ENCODE data around the gene SPTBN1. TPM values are rescaled to one million over a fixed set of nuclear protein-coding genes. Genes with fewer than 3 reads are reported as not detected.

SPTBN1 gene
- total RNA-seq, 2 donors from 2014 or later = 415 to 524 TPM

DNA sequence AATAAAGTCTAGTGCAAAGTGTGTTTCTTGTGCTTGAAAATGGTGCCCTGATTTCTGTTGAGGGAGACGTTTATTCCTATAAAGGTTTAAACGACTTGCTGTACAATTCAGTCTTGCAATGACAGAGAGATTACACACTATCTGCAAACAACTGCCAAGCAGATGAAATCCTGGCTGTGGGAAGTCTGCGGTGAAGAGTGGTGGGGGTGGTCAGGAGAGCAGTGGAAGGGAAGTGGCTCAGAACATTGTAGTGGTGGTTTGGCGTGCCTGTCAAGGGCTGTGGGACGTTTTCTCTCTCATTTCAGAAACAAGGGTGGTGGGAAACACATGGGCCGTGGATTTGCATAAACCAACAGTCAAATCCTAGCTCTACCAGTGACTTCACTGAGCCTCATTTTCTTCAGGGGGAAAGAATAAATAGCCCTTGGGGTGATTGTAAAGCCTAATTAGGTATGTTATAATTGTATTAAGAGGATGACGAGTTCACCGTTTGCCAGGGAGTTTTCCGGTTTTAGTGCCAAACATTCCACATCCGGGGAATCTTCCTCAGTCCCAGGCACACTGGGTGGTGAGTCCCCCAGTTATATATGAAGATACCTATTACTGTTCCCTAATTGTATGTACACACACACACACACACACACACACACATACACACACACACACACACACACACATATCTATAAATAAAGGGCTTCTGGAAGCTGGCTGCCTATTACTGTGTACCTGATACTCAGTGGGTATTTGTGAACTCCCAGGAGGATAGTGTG is 115.0 kb downstream of the SPTBN1 start:
- Histone ChIP-seq H3K27me3 (replicated peaks; ENCODE audit: insufficient read depth) (no peaks in the 10 kb centered on the region), H3K4me3 (no peak overlapping the region), H3K4me1 (ENCODE audit: control insufficient read depth in 1 of 2, low read depth in 2 of 2) (peaks cover 39 to 78% of the 10 kb centered on the region in 2 donors), H3K36me3 (no peaks in the 10 kb centered on the region), H3K9me3 (no peaks in the 10 kb centered on the region), H3K27ac (peak overlapping the region in 1 of 2 donors; percentile 74)
- no peak for ATAC-seq (ENCODE audit: insufficient number of reproducible peaks, low FRiP score, low read depth)
- no peak for DNase-seq (ENCODE audit: low spot score)
- TF ChIP-seq, protein P1, sequence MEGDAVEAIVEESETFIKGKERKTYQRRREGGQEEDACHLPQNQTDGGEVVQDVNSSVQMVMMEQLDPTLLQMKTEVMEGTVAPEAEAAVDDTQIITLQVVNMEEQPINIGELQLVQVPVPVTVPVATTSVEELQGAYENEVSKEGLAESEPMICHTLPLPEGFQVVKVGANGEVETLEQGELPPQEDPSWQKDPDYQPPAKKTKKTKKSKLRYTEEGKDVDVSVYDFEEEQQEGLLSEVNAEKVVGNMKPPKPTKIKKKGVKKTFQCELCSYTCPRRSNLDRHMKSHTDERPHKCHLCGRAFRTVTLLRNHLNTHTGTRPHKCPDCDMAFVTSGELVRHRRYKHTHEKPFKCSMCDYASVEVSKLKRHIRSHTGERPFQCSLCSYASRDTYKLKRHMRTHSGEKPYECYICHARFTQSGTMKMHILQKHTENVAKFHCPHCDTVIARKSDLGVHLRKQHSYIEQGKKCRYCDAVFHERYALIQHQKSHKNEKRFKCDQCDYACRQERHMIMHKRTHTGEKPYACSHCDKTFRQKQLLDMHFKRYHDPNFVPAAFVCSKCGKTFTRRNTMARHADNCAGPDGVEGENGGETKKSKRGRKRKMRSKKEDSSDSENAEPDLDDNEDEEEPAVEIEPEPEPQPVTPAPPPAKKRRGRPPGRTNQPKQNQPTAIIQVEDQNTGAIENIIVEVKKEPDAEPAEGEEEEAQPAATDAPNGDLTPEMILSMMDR (IDR thresholded peaks at IDR 0.05) = no peak

DNA sequence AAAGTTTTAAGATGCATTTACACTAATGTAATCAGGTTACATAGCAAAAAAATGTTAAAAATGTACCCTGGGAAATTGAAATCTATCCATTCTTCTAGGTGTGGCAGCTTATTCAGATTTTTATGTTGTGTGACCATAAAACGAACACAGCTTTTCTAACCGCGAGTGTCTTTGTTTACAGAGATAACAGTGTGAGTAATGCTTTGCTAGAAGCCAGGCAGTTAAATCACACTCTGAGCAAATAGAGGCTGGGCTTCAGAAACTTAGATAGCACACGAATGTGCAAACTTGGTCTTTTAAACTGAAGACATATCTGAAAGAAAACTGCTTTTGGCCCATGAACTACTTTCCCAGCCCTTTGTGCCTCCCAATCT is 116.1 kb downstream of the SPTBN1 start:
- peak; percentile 54 for ATAC-seq (ENCODE audit: insufficient number of reproducible peaks, low FRiP score, low read depth)

DNA sequence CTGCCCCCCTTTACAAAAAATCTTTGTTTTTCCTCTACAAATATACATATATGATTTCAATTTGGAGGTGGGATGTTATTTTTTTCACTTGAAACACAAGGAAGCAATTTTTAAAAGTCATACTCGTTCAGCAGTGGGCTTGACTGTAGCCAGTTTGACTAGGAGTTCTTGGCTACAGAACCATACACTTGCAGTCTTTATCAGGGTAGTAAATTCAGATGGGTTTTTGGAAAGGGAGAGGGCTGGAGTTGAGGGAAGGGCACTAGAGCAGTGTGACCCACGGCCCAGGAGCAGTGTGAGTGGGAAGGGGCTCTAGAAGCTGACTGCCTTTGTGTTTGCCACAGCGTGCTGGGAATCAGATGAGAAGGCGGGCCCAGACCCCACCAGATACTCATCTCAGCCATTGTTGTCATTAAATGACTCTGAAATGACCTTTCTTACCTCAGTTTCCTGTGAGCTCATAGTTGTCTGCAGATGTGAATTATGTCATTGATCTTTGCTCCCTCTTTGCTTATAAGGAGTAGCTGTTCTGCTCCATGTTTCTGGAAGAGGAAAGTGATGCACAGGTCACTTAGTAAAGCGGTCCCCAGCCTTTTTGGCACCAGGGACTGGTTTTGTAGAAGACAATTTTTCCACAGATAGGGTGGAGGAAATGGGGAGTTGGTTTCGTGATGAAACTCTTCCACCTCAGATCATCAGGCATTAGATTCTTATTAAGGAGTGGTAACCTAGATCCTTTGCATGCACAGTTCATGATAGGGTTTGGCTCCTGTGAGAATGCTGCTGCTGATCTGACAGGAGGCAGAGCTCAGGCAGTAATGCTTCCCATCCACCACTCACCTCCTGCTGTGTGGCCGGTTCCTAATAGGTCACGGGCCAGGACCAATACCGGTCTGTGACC is 116.8 kb downstream of the SPTBN1 start:
- peak overlapping the region; percentile 40 for H3K4me3 ChIP-seq
- no peaks in the 10 kb centered on the region for H3K9me3 ChIP-seq
- DNase-seq (ENCODE audit: low spot score) = no peak
- no peaks in the 10 kb centered on the region for H3K27me3 ChIP-seq (replicated peaks; ENCODE audit: insufficient read depth)
- H3K27ac ChIP-seq = peak overlapping the region; percentile 62 to 74
- ATAC-seq (ENCODE audit: insufficient number of reproducible peaks, low FRiP score, low read depth) = no peak
- TF ChIP-seq, protein P1 (IDR thresholded peaks at IDR 0.05) = no peak
- H3K36me3 ChIP-seq = no peaks in the 10 kb centered on the region
- H3K4me1 ChIP-seq (ENCODE audit: control insufficient read depth in 1 of 2, low read depth in 2 of 2) = peaks cover 40 to 93% of the 10 kb centered on the region in 2 donors

More for the DNA sequence above, 116.1 kb downstream of the SPTBN1 start:
- no peaks in the 10 kb centered on the region for H3K36me3 ChIP-seq
- peaks cover 39 to 87% of the 10 kb centered on the region in 2 donors for H3K4me1 ChIP-seq (ENCODE audit: control insufficient read depth in 1 of 2, low read depth in 2 of 2)
- peak overlapping the region; percentile 40 for H3K4me3 ChIP-seq
- H3K27ac ChIP-seq = peak overlapping the region; percentile 62 to 74
- H3K27me3 ChIP-seq (replicated peaks; ENCODE audit: insufficient read depth) = no peaks in the 10 kb centered on the region
- H3K9me3 ChIP-seq = no peaks in the 10 kb centered on the region
- TF ChIP-seq, protein P1 (IDR thresholded peaks at IDR 0.05) = no peak
- no peak for DNase-seq (ENCODE audit: low spot score)

DNA sequence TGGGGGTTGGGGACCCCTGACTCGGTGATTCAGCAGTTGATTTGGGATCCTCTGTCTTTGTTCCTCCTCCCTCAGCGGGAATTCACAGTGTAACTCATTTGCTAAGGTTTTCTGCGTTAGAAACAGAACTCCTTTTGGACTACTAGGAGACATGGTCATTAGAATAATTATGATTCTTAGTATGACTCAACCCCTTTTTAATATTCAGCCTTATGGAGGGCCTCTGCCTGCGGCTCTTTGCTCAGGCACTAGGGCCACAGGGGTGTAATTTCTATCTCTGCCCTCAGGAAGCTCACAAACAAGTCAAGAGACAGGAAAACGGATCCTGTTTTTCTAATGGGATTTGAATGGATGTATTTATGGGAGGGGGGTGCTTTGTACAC is 117.4 kb downstream of the SPTBN1 start:
- Histone ChIP-seq H3K27ac (peak overlapping the region; percentile 62 to 74), H3K36me3 (no peaks in the 10 kb centered on the region), H3K4me3 (no peak overlapping the region), H3K4me1 (ENCODE audit: control insufficient read depth in 1 of 2, low read depth in 2 of 2) (peaks cover 45 to 93% of the 10 kb centered on the region in 2 donors), H3K27me3 (replicated peaks; ENCODE audit: insufficient read depth) (no peaks in the 10 kb centered on the region), H3K9me3 (no peaks in the 10 kb centered on the region)
- TF ChIP-seq, protein P1 (IDR thresholded peaks at IDR 0.05) = no peak
- ATAC-seq (ENCODE audit: insufficient number of reproducible peaks, low FRiP score, low read depth) (no peak), DNase-seq (ENCODE audit: low spot score) (no peak)
